ENCODE results near the gene CLEC2A. TPM values are rescaled to one million over a fixed set of nuclear protein-coding genes. Genes with fewer than 3 reads are reported as not detected.

CLEC2A gene
- total and polyA plus RNA-seq, 4 donors = not detected

GRCh38 chr12:9969673-9970072 lies 37.5 kb upstream of the CLEC2A start:
- 69 to 86% methylated on average over 2 of the region's 2 CpGs for WGBS, 2 donors
- ATAC-seq (ENCODE audit: insufficient read depth, low FRiP score) (no peak), DNase-seq (no peak)
- Histone ChIP-seq H3K4me1 (ENCODE audit: control insufficient read depth in 5 of 5, insufficient read depth in 5 of 5, low read length in 5 of 5) (no peaks in the 10 kb centered on the region), H3K36me3 (ENCODE audit: control insufficient read depth in 4 of 4, insufficient read depth in 4 of 4, low read length in 4 of 4) (no peaks in the 10 kb centered on the region), H3K9me3 (ENCODE audit: control insufficient read depth in 4 of 4, insufficient read depth in 3 of 4, low read length in 3 of 4) (no peaks in the 10 kb centered on the region), H3K27me3 (ENCODE audit: control insufficient read depth in 3 of 3, insufficient read depth in 3 of 3, low read length in 2 of 3) (no peaks in the 10 kb centered on the region), H3K4me3 (no peak overlapping the region), H3K27ac (ENCODE audit: low read depth in 1 of 2, low read length in 1 of 2) (no peak overlapping the region), H3K9ac (ENCODE audit: insufficient read depth in 1 of 2, low read length in 2 of 2) (no peak overlapping the region)
- no peak for TF ChIP-seq CTCF (IDR thresholded peaks at IDR 0.05; ENCODE audit: control extremely low read depth, extremely low read depth)

GRCh38 chr12:9961901-9962300 lies 29.7 kb upstream of the CLEC2A start:
- no peak for TF ChIP-seq CTCF (IDR thresholded peaks at IDR 0.05; ENCODE audit: control extremely low read depth, extremely low read depth)
- Histone ChIP-seq H3K4me3 (no peak overlapping the region), H3K27me3 (ENCODE audit: control insufficient read depth in 3 of 3, insufficient read depth in 3 of 3, low read length in 2 of 3) (no peaks in the 10 kb centered on the region), H3K4me1 (ENCODE audit: control insufficient read depth in 5 of 5, insufficient read depth in 5 of 5, low read length in 5 of 5) (no peaks in the 10 kb centered on the region), H3K9me3 (ENCODE audit: control insufficient read depth in 4 of 4, insufficient read depth in 3 of 4, low read length in 3 of 4) (no peaks in the 10 kb centered on the region), H3K27ac (ENCODE audit: low read depth in 1 of 2, low read length in 1 of 2) (no peak overlapping the region), H3K36me3 (ENCODE audit: control insufficient read depth in 4 of 4, insufficient read depth in 4 of 4, low read length in 4 of 4) (no peaks in the 10 kb centered on the region), H3K9ac (ENCODE audit: insufficient read depth in 1 of 2, low read length in 2 of 2) (no peak overlapping the region)
- ATAC-seq (ENCODE audit: insufficient read depth, low FRiP score) (no peak), DNase-seq (no peak)
- 77 to 87% methylated on average over 3 of the region's 3 CpGs for WGBS, 2 donors

GRCh38 chr12:9961106-9961505 lies 28.9 kb upstream of the CLEC2A start:
- no peak for TF ChIP-seq CTCF (IDR thresholded peaks at IDR 0.05; ENCODE audit: control extremely low read depth, extremely low read depth)
- H3K4me1 ChIP-seq (ENCODE audit: control insufficient read depth in 5 of 5, insufficient read depth in 5 of 5, low read length in 5 of 5) = no peaks in the 10 kb centered on the region
- no peaks in the 10 kb centered on the region for H3K27me3 ChIP-seq (ENCODE audit: control insufficient read depth in 3 of 3, insufficient read depth in 3 of 3, low read length in 2 of 3)
- H3K9me3 ChIP-seq (ENCODE audit: control insufficient read depth in 4 of 4, insufficient read depth in 3 of 4, low read length in 3 of 4) = no peaks in the 10 kb centered on the region
- ATAC-seq (ENCODE audit: insufficient read depth, low FRiP score) (no peak), DNase-seq (no peak)
- WGBS, 2 donors = 86 to 93% methylated on average over 3 of the region's 3 CpGs
- H3K36me3 ChIP-seq (ENCODE audit: control insufficient read depth in 4 of 4, insufficient read depth in 4 of 4, low read length in 4 of 4) = no peaks in the 10 kb centered on the region
- no peak overlapping the region for H3K9ac ChIP-seq (ENCODE audit: insufficient read depth in 1 of 2, low read length in 2 of 2)
- no peak overlapping the region for H3K27ac ChIP-seq (ENCODE audit: low read depth in 1 of 2, low read length in 1 of 2)
- H3K4me3 ChIP-seq = no peak overlapping the region

GRCh38 chr12:9960590-9960989 lies 28.4 kb upstream of the CLEC2A start:
- Histone ChIP-seq H3K4me3 (no peak overlapping the region), H3K4me1 (ENCODE audit: control insufficient read depth in 5 of 5, insufficient read depth in 5 of 5, low read length in 5 of 5) (no peaks in the 10 kb centered on the region), H3K9me3 (ENCODE audit: control insufficient read depth in 4 of 4, insufficient read depth in 3 of 4, low read length in 3 of 4) (no peaks in the 10 kb centered on the region), H3K27ac (ENCODE audit: low read depth in 1 of 2, low read length in 1 of 2) (no peak overlapping the region), H3K27me3 (ENCODE audit: control insufficient read depth in 3 of 3, insufficient read depth in 3 of 3, low read length in 2 of 3) (no peaks in the 10 kb centered on the region), H3K36me3 (ENCODE audit: control insufficient read depth in 4 of 4, insufficient read depth in 4 of 4, low read length in 4 of 4) (no peaks in the 10 kb centered on the region), H3K9ac (ENCODE audit: insufficient read depth in 1 of 2, low read length in 2 of 2) (no peak overlapping the region)
- DNase-seq (no peak), ATAC-seq (ENCODE audit: insufficient read depth, low FRiP score) (no peak)
- TF ChIP-seq CTCF (IDR thresholded peaks at IDR 0.05; ENCODE audit: control extremely low read depth, extremely low read depth) = no peak
- WGBS, 2 donors = 67% methylated on average over 5 of the region's 5 CpGs
